K562 (cell line): ENCODE data around the gene ZMYM1. TPM values are rescaled to one million over a fixed set of nuclear protein-coding genes. Genes with fewer than 3 reads are reported as not detected.
A peak's percentile ranks its signal among the peaks of the same experiment; 100 is the strongest.

Source experiments
- AFF4 ChIP-seq: sonication (generic); formaldehyde crosslinking; IDR thresholded peaks from 2 replicates; pipeline ENCODE4 v1.8.0; 2023; ENCODE audit warnings: mild to moderate bottlenecking, missing genetic modification reagents
- CREB3L1 ChIP-seq: fragments of 450-650 bp; IDR thresholded peaks from 2 replicates; pipeline ENCODE4 v1.6.1; 2014; ENCODE audit warnings: low read depth, mild to moderate bottlenecking, moderate library complexity, borderline replicate concordance
- E2F3 ChIP-seq: fragments of 250-450 bp; sonication (Bioruptor Pico); IDR thresholded peaks from 2 replicates; pipeline ENCODE4 v1.4.0; 2020; ENCODE audit warnings: mild to moderate bottlenecking
- FOXJ2 ChIP-seq: fragments of 200-800 bp; sonication (Bioruptor generic); IDR thresholded peaks from 2 replicates; pipeline ENCODE4 v1.6.1; 2016; ENCODE audit warnings: missing genetic modification characterization, missing compliant biosample characterization
- LEF1 ChIP-seq: fragments of 450-650 bp; IDR thresholded peaks from 2 replicates; pipeline ENCODE4 v1.6.1; 2016; ENCODE audit warnings: mild to moderate bottlenecking
- RBFOX2 ChIP-seq: fragments of 200-400 bp; formaldehyde crosslinking; IDR thresholded peaks from 2 replicates; pipeline ENCODE4 v1.6.1; 2017; ENCODE audit warnings: low read depth, mild to moderate bottlenecking, low read length, moderate library complexity
- SMARCA4 ChIP-seq: fragments of 450-650 bp; IDR thresholded peaks from 2 replicates; pipeline ENCODE4 v1.6.1; 2016
- SNAPC5 ChIP-seq: fragments of 250-450 bp; sonication (Bioruptor Pico); IDR thresholded peaks from 2 replicates; pipeline ENCODE4 v1.8.0; 2021; ENCODE audit warnings: moderate library complexity, mild to moderate bottlenecking, inconsistent platforms
- ZBTB26 ChIP-seq: fragments of 450-650 bp; formaldehyde crosslinking; IDR thresholded peaks from 2 replicates; pipeline ENCODE4 v1.4.0; 2022; ENCODE audit warnings: missing genetic modification characterization
- ZNF280A ChIP-seq: fragments of 450-650 bp; IDR thresholded peaks from 2 replicates; pipeline ENCODE4 v1.6.1; 2018; ENCODE audit warnings: mild to moderate bottlenecking, low read depth; ENCODE audit not compliant: partially characterized antibody
- ZNF41 ChIP-seq: fragments of 250-450 bp; sonication (Bioruptor Pico); conservative IDR thresholded peaks from 2 replicates; pipeline ENCODE4 v1.4.0; 2020; ENCODE audit warnings: mild to moderate bottlenecking
- ZNF512 ChIP-seq: IDR thresholded peaks from 2 replicates; pipeline ENCODE4 v1.6.1; 2016; ENCODE audit warnings: missing genetic modification characterization, missing compliant biosample characterization
- polyA plus RNA-seq, 8 experiments: library from polyadenylated mRNA; depleted of rRNA in 4 of 8; stranded (reverse) in 5 of 8; unstranded in 3 of 8; fragments of >200 nt; fragmentation: Nextera tagmentation in 2 of 8; fragmentation: Illumina TruSeq in 1 of 8; extraction: Ambion mirVana in 2 of 8; extraction: Trizol in 1 of 8; gene quantifications; 2 replicates each; pipeline versions ENCODE4 v1.2.1 to v1.2.3, GENCODE V29; 2011 to 2014; ENCODE audit warnings: inconsistent platforms in 1 of 8, missing spikeins in 1 of 8
- total RNA-seq, 7 experiments: library from RNA; depleted of rRNA in 6 of 7; stranded (reverse); fragments of >200 nt in 6 of 7; fragmentation: Illumina TruSeq in 2 of 7; extraction: Trizol in 2 of 7; gene quantifications; 2 replicates each; pipeline versions ENCODE4 v1.2.1 to v1.2.3, GENCODE V29; 2011 to 2021; ENCODE audit warnings: low replicate concordance in 1 of 7

ZMYM1 gene
- total and polyA plus RNA-seq, 9 of the 15 experiments (the other 6 are each of a cell fraction or from before 2014, with no cell fraction given), result 7.5 to 25.4 (median 15.8) TPM

- TF ChIP-seq RBFOX2 (no peak), ZNF280A (no peak), AFF4 (no peak), SMARCA4 (no peak), E2F3 (no peak), ZNF41 (no peak), SNAPC5 (CRISPR knock-in tag) (no peak), FOXJ2 (tag) (no peak), ZNF512 (tag) (peak; percentile 94), CREB3L1 (no peak), LEF1 (no peak), ZBTB26 (CRISPR knock-in tag) (no peak)
- TF ChIP-seq, all 486 proteins: peak for 5
These were observed 5.8 kb upstream of the ZMYM1 start (continued) for GRCh38 chr1:35073265-35073811.
